GM23248 (cell line): ENCODE data around the gene ALK.

Experiments
- EZH2 ChIP-seq: fragments of 200-600 bp; sonication (generic); IDR thresholded peaks from 2 replicates; pipeline ENCODE4 v1.6.1; 2018; ENCODE audit warnings: antibody characterized with exemption, mild to moderate bottlenecking; ENCODE audit not compliant: insufficient read depth, poor library complexity, severe bottlenecking
- EZH2phosphoT487 ChIP-seq: fragments of 200-600 bp; sonication (generic); IDR thresholded peaks from 2 replicates; pipeline ENCODE4 v1.6.1; 2018; ENCODE audit warnings: antibody characterized with exemption, moderate library complexity, mild to moderate bottlenecking, low read depth; ENCODE audit not compliant: insufficient read depth

DNA sequence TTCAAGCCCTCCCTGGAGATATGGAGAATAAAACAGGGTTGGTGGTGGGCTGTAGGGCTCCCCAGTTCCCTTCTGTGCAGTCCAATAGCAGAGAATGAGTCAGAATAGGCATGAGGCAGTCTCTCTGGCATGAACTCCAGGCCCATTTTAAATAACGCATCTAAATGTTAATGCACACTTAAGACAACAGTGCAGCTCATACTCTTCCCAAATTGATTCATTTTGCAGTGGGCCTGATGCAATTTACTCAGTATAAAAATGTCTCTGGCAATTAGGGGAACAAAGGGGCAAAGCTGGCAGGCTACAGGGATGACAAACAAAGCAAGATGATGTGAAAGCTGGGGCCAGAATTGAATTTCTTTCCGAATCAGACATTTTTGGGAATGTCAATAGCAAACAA is 403.4 kb downstream of the ALK start:
- TF ChIP-seq EZH2phosphoT487 = no peak
- TF ChIP-seq EZH2 = no peak
